ENCODE results near the gene HTR1D. TPM values are rescaled to one million over a fixed set of nuclear protein-coding genes. Genes with fewer than 3 reads are reported as not detected.

The HTR1D gene
- total RNA-seq, 1 donor from 2014 or later, result not detected

GRCh38 chr1:23222742-23223141 lies 5.4 kb upstream of the HTR1D start:
- no peaks in the 10 kb centered on the region for H3K27me3 ChIP-seq
- no peak overlapping the region for H3K27ac ChIP-seq
- TF ChIP-seq, protein P1, sequence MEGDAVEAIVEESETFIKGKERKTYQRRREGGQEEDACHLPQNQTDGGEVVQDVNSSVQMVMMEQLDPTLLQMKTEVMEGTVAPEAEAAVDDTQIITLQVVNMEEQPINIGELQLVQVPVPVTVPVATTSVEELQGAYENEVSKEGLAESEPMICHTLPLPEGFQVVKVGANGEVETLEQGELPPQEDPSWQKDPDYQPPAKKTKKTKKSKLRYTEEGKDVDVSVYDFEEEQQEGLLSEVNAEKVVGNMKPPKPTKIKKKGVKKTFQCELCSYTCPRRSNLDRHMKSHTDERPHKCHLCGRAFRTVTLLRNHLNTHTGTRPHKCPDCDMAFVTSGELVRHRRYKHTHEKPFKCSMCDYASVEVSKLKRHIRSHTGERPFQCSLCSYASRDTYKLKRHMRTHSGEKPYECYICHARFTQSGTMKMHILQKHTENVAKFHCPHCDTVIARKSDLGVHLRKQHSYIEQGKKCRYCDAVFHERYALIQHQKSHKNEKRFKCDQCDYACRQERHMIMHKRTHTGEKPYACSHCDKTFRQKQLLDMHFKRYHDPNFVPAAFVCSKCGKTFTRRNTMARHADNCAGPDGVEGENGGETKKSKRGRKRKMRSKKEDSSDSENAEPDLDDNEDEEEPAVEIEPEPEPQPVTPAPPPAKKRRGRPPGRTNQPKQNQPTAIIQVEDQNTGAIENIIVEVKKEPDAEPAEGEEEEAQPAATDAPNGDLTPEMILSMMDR (IDR thresholded peaks at IDR 0.05), result no peak
- H3K9me3 ChIP-seq, result peaks cover 0 to 6% of the 10 kb centered on the region in 2 donors
- no peak overlapping the region for H3K4me3 ChIP-seq
- no peak for DNase-seq (ENCODE audit: low spot score in 2 of 2)
- no peaks in the 10 kb centered on the region for H3K4me1 ChIP-seq
- no peaks in the 10 kb centered on the region for H3K36me3 ChIP-seq
- intact Hi-C loops (cut with DNase I), result no loop called here

GRCh38 chr1:23222331-23222730 lies 5.0 kb upstream of the HTR1D start:
- no peak overlapping the region for H3K4me3 ChIP-seq
- no peaks in the 10 kb centered on the region for H3K36me3 ChIP-seq
- peaks cover 3% of the 10 kb centered on the region in 2 donors for H3K4me1 ChIP-seq
- intact Hi-C loops (cut with DNase I), result no loop called here
- peaks cover 0 to 6% of the 10 kb centered on the region in 2 donors for H3K9me3 ChIP-seq
- TF ChIP-seq, protein P1 (IDR thresholded peaks at IDR 0.05), result no peak
- peaks cover 4% of the 10 kb centered on the region for H3K27me3 ChIP-seq
- no peak for DNase-seq (ENCODE audit: low spot score in 2 of 2)
- H3K27ac ChIP-seq, result no peak overlapping the region

- peaks cover 10% of the 10 kb centered on the region for H3K27me3 ChIP-seq
These were observed 3.8 kb upstream of the HTR1D start for GRCh38 chr1:23221107-23221506.

DNA sequence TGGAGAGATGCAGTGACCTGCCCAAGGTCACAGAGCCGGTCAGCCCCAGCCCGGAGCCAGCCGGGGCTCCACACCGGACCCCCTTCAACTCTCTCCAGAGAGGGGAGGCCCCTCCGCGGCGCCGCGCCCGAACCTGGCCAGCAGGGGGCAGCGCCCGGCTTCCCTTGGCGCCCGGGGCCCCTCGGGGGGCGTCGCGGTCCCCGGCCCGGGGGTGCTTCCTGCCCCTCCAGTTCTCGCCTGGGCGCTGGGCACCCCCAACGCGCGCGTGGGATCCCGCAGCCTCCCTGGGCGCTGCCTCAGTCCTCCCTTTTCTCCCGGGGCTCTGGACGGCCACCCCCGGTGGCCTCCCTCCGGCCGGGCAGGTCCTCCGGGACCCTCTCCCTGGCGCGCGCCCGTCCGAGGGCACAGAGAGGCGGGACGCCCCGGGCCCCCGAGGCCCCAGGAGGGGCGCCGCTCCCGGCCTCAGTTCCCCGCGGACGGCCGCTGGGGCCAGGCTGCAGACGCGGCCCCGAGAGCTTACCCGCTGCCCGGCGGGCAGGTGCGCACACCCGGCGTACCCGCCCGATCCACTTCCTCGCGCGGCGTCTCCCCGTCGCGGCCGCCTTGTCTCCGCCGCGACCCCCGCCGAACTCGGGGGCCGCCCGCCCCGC lies 406 bp downstream of the HTR1D start:
- Histone ChIP-seq H3K27ac (no peak overlapping the region), H3K9me3 (no peaks in the 10 kb centered on the region), H3K36me3 (no peaks in the 10 kb centered on the region), H3K4me3 (peak overlapping the region; percentile 40 to 56), H3K27me3 (peaks cover 16% of the 10 kb centered on the region), H3K4me1 (peaks cover 3 to 5% of the 10 kb centered on the region in 2 donors)
- TF ChIP-seq, protein P1 (IDR thresholded peaks at IDR 0.05), result peak in 2 of 3 experiments; percentile 5 to 28
- DNase-seq (ENCODE audit: low spot score in 2 of 2), result no peak
- intact Hi-C loops (cut with DNase I), result no loop called here

More at GRCh38 chr1:23221107-23221506, 3.8 kb upstream of the HTR1D start:
- peaks cover 0 to 6% of the 10 kb centered on the region in 2 donors for H3K9me3 ChIP-seq
- H3K27ac ChIP-seq, result no peak overlapping the region
- DNase-seq (ENCODE audit: low spot score in 2 of 2), result no peak
- H3K4me1 ChIP-seq, result peaks cover 3 to 5% of the 10 kb centered on the region in 2 donors
- intact Hi-C loops (cut with DNase I), result no loop called here
- no peak overlapping the region for H3K4me3 ChIP-seq
- TF ChIP-seq, protein P1 (IDR thresholded peaks at IDR 0.05), result no peak
- H3K36me3 ChIP-seq, result no peaks in the 10 kb centered on the region

GRCh38 chr1:23215751-23216449 lies 1.4 kb downstream of the HTR1D start:
- no peak overlapping the region for H3K27ac ChIP-seq
- H3K4me1 ChIP-seq, result peaks cover 3 to 5% of the 10 kb centered on the region in 2 donors
- no peak for DNase-seq (ENCODE audit: low spot score in 2 of 2)
- no peaks in the 10 kb centered on the region for H3K36me3 ChIP-seq
- no peaks in the 10 kb centered on the region for H3K9me3 ChIP-seq
- no peak overlapping the region for H3K4me3 ChIP-seq
- intact Hi-C loops (cut with DNase I), result no loop called here
- TF ChIP-seq, protein P1 (IDR thresholded peaks at IDR 0.05), result no peak
- peaks cover 16% of the 10 kb centered on the region for H3K27me3 ChIP-seq

Data from ascending aorta (tissue), 2 donors.